Glomerular visceral epithelial cell (primary cell): ENCODE results near the gene EXOSC2.
"Not testable (repeated sequence)": the region's sequence is repeated elsewhere in the genome, so short reads cannot be mapped to it uniquely, and the experiment has no call there.

Experiments used
- DNase-seq: peaks from one replicate; pipeline ENCODE4 v3.0.0-alpha.2; 2016; ENCODE audit errors: extremely low spot score

Gene EXOSC2

GRCh38 chr9:130668196-130668595, 25.4 kb upstream of the EXOSC2 start:
- DNase-seq = no peak

DNA sequence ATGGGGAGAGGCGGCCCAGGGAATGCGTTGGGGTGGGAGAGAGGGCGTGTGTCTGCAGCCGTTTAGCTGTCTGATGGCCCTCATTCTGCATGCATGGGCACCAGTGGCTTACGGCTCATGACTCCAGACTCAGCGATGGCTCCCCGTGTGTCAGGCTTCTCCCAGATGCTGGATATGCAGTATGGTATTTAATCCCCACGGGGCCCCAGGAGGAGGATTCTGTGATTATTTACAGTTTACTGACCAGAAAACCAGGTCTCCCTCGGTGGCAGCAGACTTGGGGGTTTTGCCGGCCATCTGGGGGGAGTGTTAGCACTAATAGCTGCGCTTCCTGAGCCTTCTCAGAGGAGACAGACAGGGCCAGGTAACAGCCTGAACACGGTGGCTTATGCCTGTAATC, 24.9 kb upstream of the EXOSC2 start:
- DNase-seq = no peak

DNA sequence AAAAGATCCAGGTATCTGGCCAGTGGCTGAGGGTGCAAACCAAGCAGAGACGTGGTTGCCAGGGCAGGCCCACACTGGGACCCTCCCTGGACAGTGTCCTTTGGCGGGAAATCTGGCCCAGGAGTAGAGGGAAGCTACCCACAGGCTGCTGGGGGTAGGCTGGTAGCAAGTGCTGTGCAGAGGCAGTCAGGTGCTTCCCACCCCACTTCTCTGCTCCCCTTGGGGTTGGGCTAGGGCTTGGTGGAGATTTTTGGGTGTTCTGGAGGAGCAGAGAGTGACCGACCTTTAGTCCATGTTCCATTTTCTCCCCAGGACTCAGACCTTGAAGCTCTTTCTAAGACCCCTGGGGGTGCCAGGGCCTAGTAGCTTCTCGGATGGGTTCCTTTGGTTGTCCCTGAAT, 23.6 kb upstream of the EXOSC2 start:
- DNase-seq = no peak

GRCh38 chr9:130670644-130671043, 22.9 kb upstream of the EXOSC2 start:
- no peak for DNase-seq

GRCh38 chr9:130672466-130672865, 21.1 kb upstream of the EXOSC2 start:
- no peak for DNase-seq

DNA sequence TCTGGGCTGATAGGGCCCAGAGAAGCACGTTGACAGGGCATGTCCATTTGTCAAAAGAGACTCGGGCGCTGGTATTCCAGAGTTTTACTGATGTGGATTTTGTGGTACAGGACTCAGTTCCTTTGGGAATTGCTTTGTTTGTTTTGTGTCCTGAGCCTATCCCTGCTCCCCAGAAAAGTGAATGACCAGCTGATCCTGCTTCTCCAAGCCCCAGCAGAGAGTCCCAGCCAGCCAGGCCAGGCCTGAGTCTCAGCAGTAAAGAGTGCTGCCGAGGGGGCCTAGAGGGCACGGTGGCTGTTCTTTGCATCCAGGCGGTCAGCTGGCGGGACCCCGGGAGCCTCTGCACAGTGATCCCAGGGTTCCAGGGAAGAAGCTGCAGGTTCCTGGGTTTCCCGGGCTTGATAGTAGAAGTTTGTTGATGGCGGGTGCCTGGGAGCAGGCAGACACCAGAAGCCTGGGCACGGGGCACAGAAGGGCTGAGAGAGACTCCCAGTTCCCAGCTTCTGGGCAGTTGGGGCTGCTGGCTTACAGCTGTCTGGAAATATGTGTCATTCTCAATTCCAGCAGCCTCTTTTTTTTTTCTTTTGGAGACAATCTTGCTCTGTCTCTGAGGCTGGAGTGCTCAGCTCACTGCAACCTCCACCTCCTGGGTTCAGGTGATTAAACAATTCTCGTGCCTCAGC, 20.5 kb upstream of the EXOSC2 start:
- no peak for DNase-seq

GRCh38 chr9:130675396-130675795, 18.2 kb upstream of the EXOSC2 start:
- DNase-seq = no peak

DNA sequence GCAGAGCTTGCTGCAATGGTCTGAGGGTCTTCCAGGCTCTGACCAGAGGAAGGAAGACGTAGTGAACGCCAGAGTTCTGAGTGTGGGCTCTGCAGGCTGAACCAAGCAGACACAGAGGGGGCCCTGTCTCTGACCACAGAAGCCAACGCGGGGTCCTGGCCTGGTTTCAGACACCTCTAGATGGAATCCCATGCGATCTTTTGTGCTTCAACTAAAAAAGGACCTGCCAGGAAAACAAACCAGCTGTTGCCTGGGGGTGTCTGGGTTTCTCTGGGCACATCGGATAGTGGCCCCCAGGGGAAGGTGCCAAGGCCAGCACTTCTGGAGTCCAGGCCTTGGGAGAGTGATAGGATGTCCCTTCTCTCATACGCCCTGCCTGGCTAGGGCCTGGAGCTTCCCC, 16.3 kb upstream of the EXOSC2 start:
- no peak for DNase-seq

DNA sequence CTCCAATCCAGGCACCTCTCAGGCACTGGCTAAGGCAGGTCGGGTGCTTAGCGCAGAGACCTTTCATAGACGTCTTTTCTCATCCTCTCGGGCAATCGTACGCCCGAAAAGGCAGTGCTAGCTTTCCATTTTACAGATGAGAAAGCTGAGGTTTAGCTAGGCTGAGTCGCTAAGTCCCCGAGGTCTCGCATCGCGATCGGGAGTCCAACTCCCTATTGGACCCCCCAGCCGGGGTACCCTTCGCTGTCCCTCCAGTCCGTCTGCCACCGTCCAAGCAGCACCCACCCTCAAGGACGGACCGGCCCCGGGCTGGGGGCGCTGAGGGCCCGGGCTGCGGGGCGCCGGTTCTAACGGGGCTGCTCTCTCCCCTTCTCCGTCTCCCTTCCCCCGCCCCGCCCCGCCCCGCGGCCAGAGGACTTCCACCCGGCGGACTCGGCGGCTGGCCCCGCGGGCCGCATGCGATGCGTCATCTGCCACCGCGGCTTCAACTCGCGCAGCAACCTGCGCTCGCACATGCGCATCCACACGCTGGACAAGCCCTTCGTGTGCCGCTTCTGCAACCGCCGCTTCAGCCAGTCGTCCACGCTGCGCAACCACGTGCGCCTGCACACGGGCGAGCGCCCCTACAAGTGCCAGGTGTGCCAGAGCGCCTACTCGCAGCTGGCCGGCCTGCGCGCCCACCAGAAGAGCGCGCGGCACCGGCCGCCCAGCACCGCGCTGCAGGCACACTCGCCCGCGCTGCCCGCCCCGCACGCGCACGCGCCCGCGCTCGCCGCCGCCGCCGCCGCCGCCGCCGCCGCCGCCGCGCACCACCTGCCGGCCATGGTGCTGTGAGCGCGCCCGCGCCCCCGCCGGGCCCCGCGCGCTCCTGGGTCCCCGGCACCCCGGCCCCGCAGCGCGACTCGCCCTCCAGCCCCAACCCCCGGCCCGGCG, 12.5 kb upstream of the EXOSC2 start:
- peak; percentile 90 for DNase-seq

GRCh38 chr9:130681769-130682420, 11.7 kb upstream of the EXOSC2 start:
- peak; percentile 12 for DNase-seq

- DNase-seq = peak; percentile 88
Observed at GRCh38 chr9:130682421-130683121, 11.0 kb upstream of the EXOSC2 start.

DNA sequence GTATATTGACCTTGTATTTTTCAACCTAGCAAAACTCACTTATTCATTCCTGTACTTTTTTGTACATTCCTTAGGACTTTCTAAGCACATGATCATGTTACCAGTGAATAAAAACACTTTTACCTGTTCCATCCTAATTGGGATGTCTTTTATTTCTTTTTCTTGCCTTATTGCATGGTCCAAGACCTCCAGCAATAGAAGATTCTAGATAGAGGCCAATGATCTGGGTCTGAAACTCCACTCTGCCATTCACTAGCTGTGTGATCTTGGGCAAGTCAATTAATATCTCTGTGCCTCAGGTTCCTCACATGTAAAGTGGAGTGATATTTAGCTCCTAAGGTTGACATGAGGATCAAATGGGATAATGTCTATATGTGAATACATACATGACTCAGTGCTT, 8.5 kb upstream of the EXOSC2 start:
- DNase-seq = no peak

DNA sequence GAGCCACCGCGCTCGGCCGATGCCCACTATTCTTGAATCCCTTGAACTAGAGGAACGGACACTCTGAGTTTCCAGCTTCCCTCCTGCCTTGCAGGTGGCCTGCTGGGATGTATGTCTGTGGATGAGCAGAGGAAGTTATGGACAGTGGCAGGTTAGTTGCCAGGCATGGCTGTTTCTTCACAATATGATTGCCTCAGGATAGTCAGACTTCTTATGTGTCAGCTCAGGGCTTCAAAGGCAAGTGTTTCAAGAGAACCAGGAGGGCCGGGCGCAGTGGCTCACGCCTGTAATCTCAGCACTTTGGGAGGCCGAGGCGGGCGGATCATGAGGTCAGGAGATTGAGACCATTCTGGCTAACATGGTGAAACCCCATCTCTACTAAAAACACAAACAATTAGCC, 7.6 kb upstream of the EXOSC2 start:
- DNase-seq = not testable (repeated sequence)

- DNase-seq = no peak
Observed at GRCh38 chr9:130687615-130688014, 6.0 kb upstream of the EXOSC2 start.

DNA sequence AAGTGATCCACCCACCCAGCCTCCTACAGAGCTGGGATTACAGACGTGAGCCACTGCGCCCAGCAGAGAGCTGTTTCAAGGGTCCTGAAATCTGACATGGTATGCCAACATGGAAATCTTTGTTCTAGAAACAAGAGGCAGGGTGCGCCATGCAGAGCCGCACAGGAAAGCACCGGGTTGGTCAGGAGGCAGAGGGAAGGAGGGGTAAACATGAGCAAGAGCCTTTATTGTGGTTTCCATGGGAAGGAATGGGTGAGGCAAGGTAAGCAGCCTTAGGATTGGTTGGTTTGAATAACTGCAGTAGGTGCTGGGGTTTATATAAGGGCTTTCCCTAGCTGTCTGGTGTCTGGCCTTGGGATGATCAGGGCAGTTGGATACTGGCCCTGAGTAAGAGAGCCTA, 5.5 kb upstream of the EXOSC2 start:
- no peak for DNase-seq

- no peak for DNase-seq
Observed at GRCh38 chr9:130689572-130689936, 4.0 kb upstream of the EXOSC2 start.

DNA sequence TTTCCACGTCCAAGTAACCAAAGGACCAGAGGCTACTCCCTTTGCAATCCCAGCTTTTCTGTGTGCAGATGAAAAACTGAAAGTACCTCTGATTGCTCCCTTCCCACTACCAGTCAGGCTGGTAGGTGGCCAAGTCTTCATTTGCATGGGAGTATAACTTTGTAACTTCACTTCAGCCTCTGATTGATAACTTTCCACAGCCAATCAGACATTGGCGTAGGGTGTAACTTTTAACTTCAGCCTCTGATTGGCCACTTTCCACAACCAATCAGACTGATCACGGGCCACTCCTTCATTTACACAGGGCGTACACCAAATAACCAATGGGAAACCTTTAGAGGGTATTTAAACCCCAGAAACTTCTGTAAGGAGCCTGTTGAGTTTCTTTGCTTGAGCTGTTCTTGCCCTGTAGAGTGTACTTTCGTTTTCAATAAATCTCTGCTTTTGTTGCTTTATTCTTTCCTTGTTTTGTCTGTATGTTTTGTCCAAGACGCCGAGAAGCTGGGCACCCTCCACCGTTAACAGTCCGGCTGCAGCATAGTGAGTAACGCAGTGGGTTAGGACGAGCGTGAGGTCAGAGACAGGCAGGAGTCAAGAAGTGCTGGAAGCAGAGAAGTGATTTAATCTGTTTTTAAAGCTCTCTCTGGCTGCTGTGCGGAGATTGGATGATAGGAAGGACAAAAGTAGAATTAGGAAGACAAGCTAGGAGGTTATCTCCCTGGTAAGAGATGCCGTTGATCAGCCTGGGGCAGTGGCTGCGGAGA, 3.5 kb upstream of the EXOSC2 start:
- peak; percentile 97 for DNase-seq

GRCh38 chr9:130692321-130692720, 1.3 kb upstream of the EXOSC2 start:
- no peak for DNase-seq

DNA sequence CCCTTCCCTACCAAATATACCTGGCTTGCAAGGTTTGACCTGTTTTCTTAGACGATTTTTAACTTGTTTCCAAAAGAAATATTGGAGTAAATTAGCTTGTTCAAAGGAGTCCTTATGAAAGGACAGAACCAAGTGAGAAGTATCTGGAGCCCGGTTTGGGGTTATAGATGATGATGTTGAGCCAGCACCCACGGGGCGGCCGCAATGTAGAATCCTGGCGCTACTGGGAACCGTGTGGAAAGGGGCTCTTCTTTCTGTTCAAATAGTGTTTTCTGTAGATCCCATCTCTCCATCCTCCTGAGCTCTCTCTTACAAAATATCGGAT, 517 bp upstream of the EXOSC2 start:
- DNase-seq = no peak

GRCh38 chr9:130694205-130694604, 625 bp downstream of the EXOSC2 start:
- no peak for DNase-seq

- no peak for DNase-seq
Observed at GRCh38 chr9:130696139-130696650, 2.6 kb downstream of the EXOSC2 start.
